B cell (primary cell): Measurements from ENCODE around the gene RAB7B.

ENCODE experiments used
- EZH2 ChIP-seq: IDR thresholded peaks from 2 replicates; pipeline ENCODE4 v1.6.1; 2012; ENCODE audit warnings: borderline replicate concordance, low read depth, mild to moderate bottlenecking, moderate library complexity, low read length; ENCODE audit not compliant: insufficient read depth, poor library complexity, severe bottlenecking
- TF ChIP-seq, protein P1 (sequence below): fragments of 200-600 bp; IDR thresholded peaks from one replicate; pipeline ENCODE4 v1.8.0; 2022; ENCODE audit warnings: antibody characterized with exemption, mild to moderate bottlenecking

DNA sequence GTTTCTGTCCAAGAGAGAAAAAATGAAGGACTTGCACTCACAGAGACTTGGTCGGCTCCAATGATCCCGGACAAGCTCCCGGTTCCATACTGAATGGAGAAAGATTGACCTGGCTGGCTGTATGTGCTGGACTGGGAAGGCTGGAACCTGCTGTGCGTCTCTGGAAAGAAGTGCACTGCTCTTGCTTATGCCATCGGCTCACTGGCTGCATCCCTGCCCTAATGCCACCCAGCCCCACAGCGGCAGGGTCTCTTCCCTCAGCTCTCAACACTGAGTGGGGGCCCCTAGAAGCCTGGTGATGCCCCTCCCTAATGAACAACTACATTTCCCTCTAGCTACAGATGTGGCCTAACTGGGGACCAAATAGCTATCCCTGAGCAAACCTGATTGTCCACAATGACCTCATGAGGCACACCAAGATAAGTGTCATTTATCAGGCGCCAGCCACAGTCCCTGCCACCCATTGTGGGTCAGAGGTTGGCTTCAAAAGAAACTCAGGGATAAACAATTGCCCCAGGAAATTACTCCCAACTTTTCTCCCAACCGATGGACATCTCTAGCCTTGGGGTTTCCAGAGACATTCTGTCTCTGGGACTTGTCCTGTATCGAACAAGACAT lies 17.9 kb upstream of the RAB7B start:
- TF ChIP-seq, protein P1, sequence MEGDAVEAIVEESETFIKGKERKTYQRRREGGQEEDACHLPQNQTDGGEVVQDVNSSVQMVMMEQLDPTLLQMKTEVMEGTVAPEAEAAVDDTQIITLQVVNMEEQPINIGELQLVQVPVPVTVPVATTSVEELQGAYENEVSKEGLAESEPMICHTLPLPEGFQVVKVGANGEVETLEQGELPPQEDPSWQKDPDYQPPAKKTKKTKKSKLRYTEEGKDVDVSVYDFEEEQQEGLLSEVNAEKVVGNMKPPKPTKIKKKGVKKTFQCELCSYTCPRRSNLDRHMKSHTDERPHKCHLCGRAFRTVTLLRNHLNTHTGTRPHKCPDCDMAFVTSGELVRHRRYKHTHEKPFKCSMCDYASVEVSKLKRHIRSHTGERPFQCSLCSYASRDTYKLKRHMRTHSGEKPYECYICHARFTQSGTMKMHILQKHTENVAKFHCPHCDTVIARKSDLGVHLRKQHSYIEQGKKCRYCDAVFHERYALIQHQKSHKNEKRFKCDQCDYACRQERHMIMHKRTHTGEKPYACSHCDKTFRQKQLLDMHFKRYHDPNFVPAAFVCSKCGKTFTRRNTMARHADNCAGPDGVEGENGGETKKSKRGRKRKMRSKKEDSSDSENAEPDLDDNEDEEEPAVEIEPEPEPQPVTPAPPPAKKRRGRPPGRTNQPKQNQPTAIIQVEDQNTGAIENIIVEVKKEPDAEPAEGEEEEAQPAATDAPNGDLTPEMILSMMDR, result no peak
- TF ChIP-seq EZH2, result no peak
